ENCODE data around the gene ZNRF3. TPM values are rescaled to one million over a fixed set of nuclear protein-coding genes. Genes with fewer than 3 reads are reported as not detected.

Gene ZNRF3
- polyA plus RNA-seq, 1 of the 3 experiments (the other 2 are of a cell fraction): 4.2 TPM

- TF ChIP-seq POLR2AphosphoS5 (IDR thresholded peaks at IDR 0.05; ENCODE audit: low read depth, low read length) (no peak), ELF1 (IDR thresholded peaks at IDR 0.05) (no peak), JUND (IDR thresholded peaks at IDR 0.05) (no peak), FOSL2 (IDR thresholded peaks at IDR 0.05; ENCODE audit: borderline replicate concordance, low read depth) (no peak), EP300 (IDR thresholded peaks at IDR 0.05; ENCODE audit: borderline replicate concordance in 1 of 2, low read depth in 1 of 2, low read length in 1 of 2) (no peak), FOXM1 (IDR thresholded peaks at IDR 0.05; ENCODE audit: low read depth) (no peak), RCOR1 (IDR thresholded peaks at IDR 0.05; ENCODE audit: low read length) (no peak)
- TF ChIP-seq, protein P1, sequence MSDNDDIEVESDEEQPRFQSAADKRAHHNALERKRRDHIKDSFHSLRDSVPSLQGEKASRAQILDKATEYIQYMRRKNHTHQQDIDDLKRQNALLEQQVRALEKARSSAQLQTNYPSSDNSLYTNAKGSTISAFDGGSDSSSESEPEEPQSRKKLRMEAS (IDR thresholded peaks at IDR 0.05; ENCODE audit: low read depth): no peak
- TF ChIP-seq, protein P2, sequence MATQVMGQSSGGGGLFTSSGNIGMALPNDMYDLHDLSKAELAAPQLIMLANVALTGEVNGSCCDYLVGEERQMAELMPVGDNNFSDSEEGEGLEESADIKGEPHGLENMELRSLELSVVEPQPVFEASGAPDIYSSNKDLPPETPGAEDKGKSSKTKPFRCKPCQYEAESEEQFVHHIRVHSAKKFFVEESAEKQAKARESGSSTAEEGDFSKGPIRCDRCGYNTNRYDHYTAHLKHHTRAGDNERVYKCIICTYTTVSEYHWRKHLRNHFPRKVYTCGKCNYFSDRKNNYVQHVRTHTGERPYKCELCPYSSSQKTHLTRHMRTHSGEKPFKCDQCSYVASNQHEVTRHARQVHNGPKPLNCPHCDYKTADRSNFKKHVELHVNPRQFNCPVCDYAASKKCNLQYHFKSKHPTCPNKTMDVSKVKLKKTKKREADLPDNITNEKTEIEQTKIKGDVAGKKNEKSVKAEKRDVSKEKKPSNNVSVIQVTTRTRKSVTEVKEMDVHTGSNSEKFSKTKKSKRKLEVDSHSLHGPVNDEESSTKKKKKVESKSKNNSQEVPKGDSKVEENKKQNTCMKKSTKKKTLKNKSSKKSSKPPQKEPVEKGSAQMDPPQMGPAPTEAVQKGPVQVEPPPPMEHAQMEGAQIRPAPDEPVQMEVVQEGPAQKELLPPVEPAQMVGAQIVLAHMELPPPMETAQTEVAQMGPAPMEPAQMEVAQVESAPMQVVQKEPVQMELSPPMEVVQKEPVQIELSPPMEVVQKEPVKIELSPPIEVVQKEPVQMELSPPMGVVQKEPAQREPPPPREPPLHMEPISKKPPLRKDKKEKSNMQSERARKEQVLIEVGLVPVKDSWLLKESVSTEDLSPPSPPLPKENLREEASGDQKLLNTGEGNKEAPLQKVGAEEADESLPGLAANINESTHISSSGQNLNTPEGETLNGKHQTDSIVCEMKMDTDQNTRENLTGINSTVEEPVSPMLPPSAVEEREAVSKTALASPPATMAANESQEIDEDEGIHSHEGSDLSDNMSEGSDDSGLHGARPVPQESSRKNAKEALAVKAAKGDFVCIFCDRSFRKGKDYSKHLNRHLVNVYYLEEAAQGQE (IDR thresholded peaks at IDR 0.05; ENCODE audit: low read depth, low read length): no peak
- Histone ChIP-seq H3K4me1 (ENCODE audit: control insufficient read depth in 1 of 2, insufficient read depth in 2 of 2, low read depth in 1 of 2, low read length in 1 of 2) (no peaks in the 10 kb centered on the region), H4K20me1 (ENCODE audit: insufficient read depth) (0 out of 2 replicates have a peak, but pooled peaks cover 14% of the 10 kb centered on the region), H3K27ac (ENCODE audit: low read depth in 2 of 2, low read length in 1 of 2) (no peak overlapping the region), H3K36me3 (replicated peaks in 1 of 2; ENCODE audit: control insufficient read depth in 1 of 2, insufficient read depth in 2 of 2, low read length in 1 of 2) (no peaks in the 10 kb centered on the region), H3K79me2 (ENCODE audit: insufficient read depth) (0 out of 2 replicates have a peak, but pooled peaks cover 7% of the 10 kb centered on the region), H3K4me3 (ENCODE audit: low read depth in 2 of 2, low read length in 1 of 2) (no peak overlapping the region), H3K9me3 (no peaks in the 10 kb centered on the region), H2AFZ (ENCODE audit: low read depth) (no peak overlapping the region), H3K9me2 (no peaks in the 10 kb centered on the region), H3K9ac (no peak overlapping the region), H3F3A (replicated peaks; ENCODE audit: insufficient read depth) (no peaks in the 10 kb centered on the region), H3K4me2 (no peak overlapping the region), H3K27me3 (ENCODE audit: insufficient read depth) (no peaks in the 10 kb centered on the region)
- ChIA-PET POLR2A (interaction anchor here (0.5 kb wide), 1 partner anchor 45 kb away, joined by 3 read pairs; no protein-coding TSS in a partner anchor), CTCF (interaction anchor here (1.3 kb wide), 1 partner anchor 20 kb away, joined by 3 read pairs; no protein-coding TSS in a partner anchor)
- WGBS (ENCODE audit: low lambda C conversion rate): 97% methylated on average over 7 of the region's 7 CpGs
- DNase-seq: no peak
These were observed 54.0 kb downstream of the ZNRF3 start for GRCh38 chr22:28937206-28938025.

DNA sequence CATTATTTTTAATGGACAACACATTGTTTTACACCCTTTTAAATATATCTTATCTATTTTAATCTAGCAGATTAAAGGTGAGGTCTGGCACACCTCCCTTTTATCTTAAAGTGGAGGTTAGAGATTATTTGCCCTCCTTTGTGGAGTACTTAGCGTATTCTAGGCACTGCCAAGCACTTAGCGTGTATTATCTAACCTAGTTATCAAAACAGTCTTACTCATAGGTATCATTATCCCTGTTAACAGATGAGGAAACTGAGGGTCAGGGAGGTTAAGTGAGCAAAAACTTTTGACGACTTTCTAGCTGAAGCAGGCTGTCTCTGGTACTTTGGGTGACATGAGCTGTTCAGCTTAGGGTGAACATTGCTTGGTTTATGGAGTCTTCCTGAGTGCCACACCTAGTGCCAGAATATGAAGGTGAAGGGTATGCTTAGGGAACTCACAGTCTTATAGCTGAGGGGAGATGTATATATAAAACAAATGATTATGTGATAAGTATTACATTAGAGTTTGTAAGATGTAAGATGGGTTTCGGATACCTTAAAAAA, 55.0 kb downstream of the ZNRF3 start:
- POLR2A ChIA-PET: no interaction called here
- no peak overlapping the region for H3K4me2 ChIP-seq
- CTCF ChIA-PET: no interaction called here

More for the DNA sequence above, 55.0 kb downstream of the ZNRF3 start:
- H3K4me1 ChIP-seq (ENCODE audit: control insufficient read depth in 1 of 2, insufficient read depth in 2 of 2, low read depth in 1 of 2, low read length in 1 of 2): peaks cover 4 to 5% of the 10 kb centered on the region in 2 experiments; a peak in 1 of 4 replicates
- no peak overlapping the region for H3K27ac ChIP-seq (ENCODE audit: low read depth in 2 of 2, low read length in 1 of 2)
- no peak overlapping the region for H3K4me3 ChIP-seq (ENCODE audit: low read depth in 2 of 2, low read length in 1 of 2)
- H3K9me3 ChIP-seq: no peaks in the 10 kb centered on the region
- no peak for TF ChIP-seq RXRA (IDR thresholded peaks at IDR 0.05; ENCODE audit: borderline replicate concordance, low read depth)
- TF ChIP-seq MXI1 (IDR thresholded peaks at IDR 0.05; ENCODE audit: low read depth, low read length): no peak
- DNase-seq: no peak
- no peak overlapping the region for H3K9ac ChIP-seq
- H2AFZ ChIP-seq (ENCODE audit: low read depth): no peak overlapping the region
- no peaks in the 10 kb centered on the region for H3K9me2 ChIP-seq
- no peaks in the 10 kb centered on the region for H3F3A ChIP-seq (replicated peaks; ENCODE audit: insufficient read depth)
- 0 out of 2 replicates have a peak, but pooled peaks cover 7% of the 10 kb centered on the region for H3K79me2 ChIP-seq (ENCODE audit: insufficient read depth)
- 92% methylated on average over 4 of the region's 4 CpGs for WGBS (ENCODE audit: low lambda C conversion rate)
- no peaks in the 10 kb centered on the region for H3K36me3 ChIP-seq (replicated peaks in 1 of 2; ENCODE audit: control insufficient read depth in 1 of 2, insufficient read depth in 2 of 2, low read length in 1 of 2)
- H4K20me1 ChIP-seq (ENCODE audit: insufficient read depth): 0 out of 2 replicates have a peak, but pooled peaks cover 14% of the 10 kb centered on the region
- no peaks in the 10 kb centered on the region for H3K27me3 ChIP-seq (ENCODE audit: insufficient read depth)

Data from SK-N-SH (cell line).